ENCODE results near the gene LIN7A.

LIN7A gene

GRCh38 chr12:80862531-80862930, 75.2 kb downstream of the LIN7A start:
- Histone ChIP-seq H4K20me1 (ENCODE audit: insufficient read depth, low read length, poor library complexity, severe bottlenecking) (no peaks in the 10 kb centered on the region), H3K79me2 (ENCODE audit: insufficient read depth, low read length) (no peaks in the 10 kb centered on the region), H2AFZ (ENCODE audit: low read length) (no peak overlapping the region), H3K9ac (ENCODE audit: low read depth, low read length, poor library complexity, severe bottlenecking) (no peak overlapping the region), H3K9me3 (ENCODE audit: insufficient read depth, low read depth, low read length) (no peaks in the 10 kb centered on the region), H3K9me2 (replicated peaks; ENCODE audit: low read depth, low read length) (no peaks in the 10 kb centered on the region), H3K27me3 (ENCODE audit: insufficient read depth, low read length, poor library complexity, severe bottlenecking) (no peaks in the 10 kb centered on the region), H3K4me1 (ENCODE audit: insufficient read depth, low read length, poor library complexity, severe bottlenecking) (no peaks in the 10 kb centered on the region), H3K36me3 (ENCODE audit: insufficient read depth, low read length) (no peaks in the 10 kb centered on the region), H3K4me3 (ENCODE audit: low read length, poor library complexity, severe bottlenecking) (no peak overlapping the region), H3F3A (ENCODE audit: low read depth) (no peaks in the 10 kb centered on the region), H3K4me2 (ENCODE audit: low read depth, low read length, poor library complexity, severe bottlenecking) (no peak overlapping the region)
- TF ChIP-seq CTCF (conservative IDR thresholded peaks at IDR 0.05; ENCODE audit: low read length) (no peak), EZH2phosphoT487 (IDR thresholded peaks at IDR 0.05; ENCODE audit: borderline replicate concordance) (no peak)

GRCh38 chr12:80861641-80862378, 75.9 kb downstream of the LIN7A start:
- Histone ChIP-seq H3K9me3 (ENCODE audit: insufficient read depth, low read depth, low read length) (no peaks in the 10 kb centered on the region), H3K4me1 (ENCODE audit: insufficient read depth, low read length, poor library complexity, severe bottlenecking) (no peaks in the 10 kb centered on the region), H3K79me2 (ENCODE audit: insufficient read depth, low read length) (no peaks in the 10 kb centered on the region), H3K4me2 (ENCODE audit: low read depth, low read length, poor library complexity, severe bottlenecking) (no peak overlapping the region), H3F3A (ENCODE audit: low read depth) (no peaks in the 10 kb centered on the region), H2AFZ (ENCODE audit: low read length) (no peak overlapping the region), H3K9ac (ENCODE audit: low read depth, low read length, poor library complexity, severe bottlenecking) (no peak overlapping the region), H3K27me3 (ENCODE audit: insufficient read depth, low read length, poor library complexity, severe bottlenecking) (no peaks in the 10 kb centered on the region), H3K9me2 (replicated peaks; ENCODE audit: low read depth, low read length) (no peaks in the 10 kb centered on the region), H4K20me1 (ENCODE audit: insufficient read depth, low read length, poor library complexity, severe bottlenecking) (no peaks in the 10 kb centered on the region), H3K36me3 (ENCODE audit: insufficient read depth, low read length) (no peaks in the 10 kb centered on the region), H3K4me3 (ENCODE audit: low read length, poor library complexity, severe bottlenecking) (no peak overlapping the region)
- TF ChIP-seq EZH2phosphoT487 (IDR thresholded peaks at IDR 0.05; ENCODE audit: borderline replicate concordance) (no peak), CTCF (conservative IDR thresholded peaks at IDR 0.05; ENCODE audit: low read length) (no peak)

- no peak overlapping the region for H3K4me2 ChIP-seq (ENCODE audit: low read depth, low read length, poor library complexity, severe bottlenecking)
- H3K9me3 ChIP-seq (ENCODE audit: insufficient read depth, low read depth, low read length), result no peaks in the 10 kb centered on the region
- H3K9ac ChIP-seq (ENCODE audit: low read depth, low read length, poor library complexity, severe bottlenecking), result no peak overlapping the region
- H3K4me3 ChIP-seq (ENCODE audit: low read length, poor library complexity, severe bottlenecking), result no peak overlapping the region
- H4K20me1 ChIP-seq (ENCODE audit: insufficient read depth, low read length, poor library complexity, severe bottlenecking), result no peaks in the 10 kb centered on the region
- H3K4me1 ChIP-seq (ENCODE audit: insufficient read depth, low read length, poor library complexity, severe bottlenecking), result no peaks in the 10 kb centered on the region
- H3K27me3 ChIP-seq (ENCODE audit: insufficient read depth, low read length, poor library complexity, severe bottlenecking), result no peaks in the 10 kb centered on the region
- H3F3A ChIP-seq (ENCODE audit: low read depth), result no peaks in the 10 kb centered on the region
- H3K9me2 ChIP-seq (replicated peaks; ENCODE audit: low read depth, low read length), result no peaks in the 10 kb centered on the region
- no peaks in the 10 kb centered on the region for H3K36me3 ChIP-seq (ENCODE audit: insufficient read depth, low read length)
- no peak for TF ChIP-seq CTCF (conservative IDR thresholded peaks at IDR 0.05; ENCODE audit: low read length)
- no peak for TF ChIP-seq EZH2phosphoT487 (IDR thresholded peaks at IDR 0.05; ENCODE audit: borderline replicate concordance)
- no peaks in the 10 kb centered on the region for H3K79me2 ChIP-seq (ENCODE audit: insufficient read depth, low read length)
- no peak overlapping the region for H2AFZ ChIP-seq (ENCODE audit: low read length)
Measured at GRCh38 chr12:80860928-80861327, 76.8 kb downstream of the LIN7A start.
